HepG2 (cell line): Measurements from ENCODE around the gene GLRX2. TPM values are rescaled to one million over a fixed set of nuclear protein-coding genes. Genes with fewer than 3 reads are reported as not detected.
A peak's percentile ranks its signal among the peaks of the same experiment; 100 is the strongest.

Experiments used
- ETV5 ChIP-seq: IDR thresholded peaks from 2 replicates; pipeline ENCODE4 v1.6.1; 2018; ENCODE audit warnings: missing biosample characterization, missing genetic modification reagents, inconsistent platforms, borderline replicate concordance
- GLMP ChIP-seq: sonication (generic); formaldehyde crosslinking; IDR thresholded peaks from 2 replicates; pipeline ENCODE4 v1.9.0; 2021; ENCODE audit warnings: missing genetic modification reagents, mild to moderate bottlenecking, borderline replicate concordance
- HMGA1 ChIP-seq: sonication (generic); formaldehyde crosslinking; conservative IDR thresholded peaks from 2 replicates; pipeline ENCODE4 v1.4.0; 2020; ENCODE audit warnings: missing genetic modification reagents
- HMGXB4 ChIP-seq, 2 experiments: sonication (generic) in 1 of 2; formaldehyde crosslinking in 1 of 2; IDR thresholded peaks; 2 replicates each; pipeline versions ENCODE4 v1.4.0 to v1.6.1; 2018 to 2020; ENCODE audit warnings: missing genetic modification reagents in 2 of 2, borderline replicate concordance in 1 of 2, low read depth in 1 of 2, mild to moderate bottlenecking in 1 of 2, missing biosample characterization in 1 of 2
- HNRNPLL ChIP-seq: fragments of 200-400 bp; formaldehyde crosslinking; IDR thresholded peaks from 2 replicates; pipeline ENCODE4 v1.6.1; 2017; ENCODE audit warnings: mild to moderate bottlenecking, low read depth, low read length; ENCODE audit not compliant: poor library complexity, severe bottlenecking
- LCORL ChIP-seq, 2 experiments: fragments of 450-650 bp in 1 of 2; sonication (generic) in 1 of 2; formaldehyde crosslinking in 1 of 2; IDR thresholded peaks; 2 replicates each; pipeline versions ENCODE4 v1.5.0 to v1.6.1; 2017 to 2020; ENCODE audit warnings: antibody characterized with exemption in 1 of 2, missing genetic modification reagents in 1 of 2
- ZBTB2 ChIP-seq: sonication (generic); formaldehyde crosslinking; IDR thresholded peaks from 2 replicates; pipeline ENCODE4 v1.8.0; 2022; ENCODE audit warnings: low read depth, missing genetic modification reagents
- ZHX1 ChIP-seq: sonication (generic); formaldehyde crosslinking; IDR thresholded peaks from 2 replicates; pipeline ENCODE4 v1.8.1; 2022; ENCODE audit warnings: low read depth, mild to moderate bottlenecking, missing genetic modification reagents
- ZNF205 ChIP-seq: IDR thresholded peaks from 2 replicates; pipeline ENCODE4 v1.6.1; 2018; ENCODE audit warnings: missing biosample characterization, missing genetic modification reagents
- ZNF354B ChIP-seq: sonication (generic); formaldehyde crosslinking; IDR thresholded peaks from 2 replicates; pipeline ENCODE4 v1.8.0; 2022; ENCODE audit warnings: mild to moderate bottlenecking, missing genetic modification reagents
- ZNF501 ChIP-seq: sonication (generic); formaldehyde crosslinking; IDR thresholded peaks from 2 replicates; pipeline ENCODE4 v1.5.1; 2020; ENCODE audit warnings: mild to moderate bottlenecking, moderate library complexity, missing genetic modification reagents
- ZNF782 ChIP-seq: sonication (generic); formaldehyde crosslinking; IDR thresholded peaks from 2 replicates; pipeline ENCODE4 v1.4.0; 2020; ENCODE audit warnings: missing genetic modification reagents, mild to moderate bottlenecking, borderline replicate concordance
- ZNF784 ChIP-seq: sonication (generic); formaldehyde crosslinking; IDR thresholded peaks from 2 replicates; pipeline ENCODE4 v1.5.1; 2020; ENCODE audit warnings: missing genetic modification reagents, mild to moderate bottlenecking, borderline replicate concordance
- ZNF790 ChIP-seq: sonication (generic); formaldehyde crosslinking; IDR thresholded peaks from 2 replicates; pipeline ENCODE4 v1.8.0; 2022; ENCODE audit warnings: missing genetic modification reagents, mild to moderate bottlenecking, borderline replicate concordance
- ZNF800 ChIP-seq: sonication (generic); formaldehyde crosslinking; IDR thresholded peaks from 2 replicates; pipeline ENCODE4 v1.4.0; 2020; ENCODE audit warnings: missing genetic modification reagents
- polyA plus RNA-seq, 8 experiments: library from polyadenylated mRNA; depleted of rRNA in 3 of 8; stranded (reverse) in 7 of 8; unstranded in 1 of 8; fragments of >200 nt; fragmentation: Illumina TruSeq in 4 of 8; extraction: Trizol in 4 of 8; gene quantifications; 2 replicates each; pipeline versions ENCODE4 v1.2.1 to v1.2.3, GENCODE V29; 2011 to 2016; ENCODE audit warnings: low read depth in 4 of 8, missing spikeins in 1 of 8, mixed read lengths in 1 of 8; ENCODE audit not compliant: insufficient read depth in 1 of 8
- total RNA-seq, 5 experiments: library from RNA; depleted of rRNA; stranded (reverse); fragments of >200 nt; fragmentation: Illumina TruSeq; extraction: Trizol; gene quantifications; 2 replicates each; pipeline ENCODE4 v1.2.3, GENCODE V29; 2016; ENCODE audit warnings: low read depth in 1 of 5

GLRX2 gene
- total and polyA plus RNA-seq, 2 of the 13 experiments (the other 11 are each of a cell fraction or from before 2014, with no cell fraction given), result 11.9 to 39.0 TPM

- TF ChIP-seq ETV5 (CRISPR knock-in tag) (peak; percentile 45), ZNF354B (CRISPR knock-in tag) (no peak), ZNF800 (CRISPR knock-in tag) (peak; percentile 67), GLMP (CRISPR knock-in tag) (no peak), ZNF501 (peak; percentile 69; the same call in 1 of the 2 replicates), ZNF782 (CRISPR knock-in tag) (no peak), HMGA1 (CRISPR knock-in tag) (no peak), ZNF205 (peak; percentile 85), ZBTB2 (CRISPR knock-in tag) (peak; percentile 82), ZNF784 (CRISPR knock-in tag) (peak; percentile 60; the same call in 1 of the 2 replicates), HNRNPLL (peak; percentile 84), HMGXB4 (CRISPR knock-in tag; IDR thresholded peaks at IDR 0.05; ENCODE audit: borderline replicate concordance in 1 of 2, low read depth in 1 of 2) (peak in 1 of 2 experiments; percentile 78; a peak in 1 of 4 replicates), ZHX1 (peak; percentile 23; the same call in 1 of the 2 replicates), LCORL (IDR thresholded peaks at IDR 0.05) (no peak), LCORL (CRISPR knock-in tag; IDR thresholded peaks at IDR 0.05) (peak; percentile 18; the same call in 1 of the 2 replicates), ZNF790 (CRISPR knock-in tag) (0 out of 2 replicates have a peak, but pooled peaks have one; percentile 72)
These were observed at the start of gene GLRX2 (continued) for GRCh38 chr1:193104907-193105820.
